ENCODE data around the gene SCP2.

Gene SCP2

DNA sequence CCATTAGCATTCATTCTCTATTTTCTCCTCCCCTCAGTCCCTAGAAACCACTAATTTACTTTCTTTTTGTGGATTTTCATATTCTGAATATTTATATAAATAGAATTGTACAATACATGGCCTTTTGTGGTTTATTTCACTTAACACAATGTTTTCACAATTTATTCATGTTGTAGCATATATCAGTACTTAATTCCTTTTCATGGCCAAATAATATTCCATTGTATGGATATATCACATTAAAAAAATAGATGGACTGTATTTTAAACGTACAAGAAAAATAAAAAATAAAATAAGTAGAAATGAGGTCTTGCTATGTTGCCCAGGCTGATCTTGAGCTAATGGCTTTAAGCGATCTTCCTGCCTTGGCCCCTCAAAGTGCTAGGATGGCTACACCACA, 25.0 kb downstream of the SCP2 start:
- no peaks in the 10 kb centered on the region for H3K9me3 ChIP-seq (ENCODE audit: insufficient read depth, low read length, severe bottlenecking)
- TF ChIP-seq, protein P1, sequence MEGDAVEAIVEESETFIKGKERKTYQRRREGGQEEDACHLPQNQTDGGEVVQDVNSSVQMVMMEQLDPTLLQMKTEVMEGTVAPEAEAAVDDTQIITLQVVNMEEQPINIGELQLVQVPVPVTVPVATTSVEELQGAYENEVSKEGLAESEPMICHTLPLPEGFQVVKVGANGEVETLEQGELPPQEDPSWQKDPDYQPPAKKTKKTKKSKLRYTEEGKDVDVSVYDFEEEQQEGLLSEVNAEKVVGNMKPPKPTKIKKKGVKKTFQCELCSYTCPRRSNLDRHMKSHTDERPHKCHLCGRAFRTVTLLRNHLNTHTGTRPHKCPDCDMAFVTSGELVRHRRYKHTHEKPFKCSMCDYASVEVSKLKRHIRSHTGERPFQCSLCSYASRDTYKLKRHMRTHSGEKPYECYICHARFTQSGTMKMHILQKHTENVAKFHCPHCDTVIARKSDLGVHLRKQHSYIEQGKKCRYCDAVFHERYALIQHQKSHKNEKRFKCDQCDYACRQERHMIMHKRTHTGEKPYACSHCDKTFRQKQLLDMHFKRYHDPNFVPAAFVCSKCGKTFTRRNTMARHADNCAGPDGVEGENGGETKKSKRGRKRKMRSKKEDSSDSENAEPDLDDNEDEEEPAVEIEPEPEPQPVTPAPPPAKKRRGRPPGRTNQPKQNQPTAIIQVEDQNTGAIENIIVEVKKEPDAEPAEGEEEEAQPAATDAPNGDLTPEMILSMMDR (IDR thresholded peaks at IDR 0.05; ENCODE audit: borderline replicate concordance, extremely low read depth, low read length, poor library complexity, severe bottlenecking) = no peak
- TF ChIP-seq EZH2 (IDR thresholded peaks at IDR 0.05; ENCODE audit: borderline replicate concordance, low read depth, low read length, severe bottlenecking) = no peak
- no peak for ATAC-seq (ENCODE audit: insufficient read depth, low read depth)
- no peaks in the 10 kb centered on the region for H3K79me2 ChIP-seq (ENCODE audit: insufficient read depth, low read length)
- H3K4me2 ChIP-seq (ENCODE audit: insufficient read depth, low read length) = no peak overlapping the region
- DNase-seq = no peak
- H3K4me1 ChIP-seq (ENCODE audit: insufficient read depth, low read length) = no peaks in the 10 kb centered on the region
- H3K27me3 ChIP-seq (ENCODE audit: insufficient read depth, low read length, poor library complexity) = no peaks in the 10 kb centered on the region
- H3K27ac ChIP-seq (ENCODE audit: low read length) = no peak overlapping the region
- no peak overlapping the region for H3K4me3 ChIP-seq (ENCODE audit: low read depth in 1 of 2, low read length in 2 of 2)
- no peaks in the 10 kb centered on the region; the same call in 1 of the 2 replicates for H3K36me3 ChIP-seq (ENCODE audit: insufficient read depth, low read length)
- no peaks in the 10 kb centered on the region for H4K20me1 ChIP-seq (ENCODE audit: insufficient read depth, low read length)
- H3K9ac ChIP-seq (ENCODE audit: low read depth, low read length) = no peak overlapping the region
- no peak overlapping the region for H2AFZ ChIP-seq (ENCODE audit: low read depth, low read length)

DNA sequence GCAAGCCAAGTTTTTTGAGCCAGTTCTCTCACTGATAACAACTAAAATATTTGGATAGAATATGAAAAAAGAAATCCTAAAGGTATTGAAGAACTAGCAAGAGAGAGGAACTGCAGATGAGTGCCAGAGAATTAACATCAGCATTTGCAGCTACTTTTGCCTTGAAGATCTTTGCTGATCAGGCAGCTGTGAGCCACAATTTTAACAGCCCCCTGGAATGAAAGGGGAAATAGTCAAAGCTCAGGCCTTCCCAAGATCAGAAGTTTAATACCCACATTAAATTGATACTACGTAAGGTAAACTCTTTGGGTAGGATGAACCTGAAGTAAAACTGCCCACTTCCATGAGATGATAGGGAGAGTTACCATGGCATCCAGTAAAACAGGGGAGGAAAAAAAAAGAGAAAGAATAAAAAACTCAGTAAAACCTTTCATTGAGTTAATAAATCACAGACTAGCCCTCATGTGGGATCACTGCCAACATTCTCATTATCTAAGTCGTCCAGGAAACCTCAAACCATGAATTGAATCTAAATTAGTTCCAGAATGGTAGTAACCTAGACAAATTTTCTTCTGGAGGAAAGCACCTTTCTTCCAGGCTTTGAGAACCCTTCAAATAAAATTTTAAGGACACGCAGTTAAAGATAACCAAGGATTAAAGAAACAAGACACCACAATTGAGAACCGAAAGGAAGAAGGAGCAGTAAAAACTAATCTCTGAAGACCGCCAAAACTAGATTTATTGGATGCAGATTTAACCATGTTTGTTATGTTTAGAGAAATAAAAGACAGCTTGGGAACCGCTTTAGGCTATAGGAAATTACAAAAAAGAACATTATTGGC, 28.3 kb downstream of the SCP2 start:
- ATAC-seq (ENCODE audit: insufficient read depth, low read depth) = no peak
- H3K79me2 ChIP-seq (ENCODE audit: insufficient read depth, low read length) = no peaks in the 10 kb centered on the region
- H3K36me3 ChIP-seq (ENCODE audit: insufficient read depth, low read length) = no peaks in the 10 kb centered on the region
- DNase-seq = no peak
- no peak overlapping the region for H3K27ac ChIP-seq (ENCODE audit: low read length)
- no peaks in the 10 kb centered on the region for H3K27me3 ChIP-seq (ENCODE audit: insufficient read depth, low read length, poor library complexity)
- no peak overlapping the region for H3K4me2 ChIP-seq (ENCODE audit: insufficient read depth, low read length)
- no peaks in the 10 kb centered on the region for H3K4me1 ChIP-seq (ENCODE audit: insufficient read depth, low read length)
- no peak overlapping the region for H3K9ac ChIP-seq (ENCODE audit: low read depth, low read length)
- H2AFZ ChIP-seq (ENCODE audit: low read depth, low read length) = no peak overlapping the region
- no peaks in the 10 kb centered on the region for H3K9me3 ChIP-seq (ENCODE audit: insufficient read depth, low read length, severe bottlenecking)
- TF ChIP-seq EZH2 (IDR thresholded peaks at IDR 0.05; ENCODE audit: borderline replicate concordance, low read depth, low read length, severe bottlenecking) = no peak
- TF ChIP-seq, protein P1 (IDR thresholded peaks at IDR 0.05; ENCODE audit: borderline replicate concordance, extremely low read depth, low read length, poor library complexity, severe bottlenecking) = no peak
- H3K4me3 ChIP-seq (ENCODE audit: low read depth in 1 of 2, low read length in 2 of 2) = no peak overlapping the region
- H4K20me1 ChIP-seq (ENCODE audit: insufficient read depth, low read length) = no peaks in the 10 kb centered on the region

DNA sequence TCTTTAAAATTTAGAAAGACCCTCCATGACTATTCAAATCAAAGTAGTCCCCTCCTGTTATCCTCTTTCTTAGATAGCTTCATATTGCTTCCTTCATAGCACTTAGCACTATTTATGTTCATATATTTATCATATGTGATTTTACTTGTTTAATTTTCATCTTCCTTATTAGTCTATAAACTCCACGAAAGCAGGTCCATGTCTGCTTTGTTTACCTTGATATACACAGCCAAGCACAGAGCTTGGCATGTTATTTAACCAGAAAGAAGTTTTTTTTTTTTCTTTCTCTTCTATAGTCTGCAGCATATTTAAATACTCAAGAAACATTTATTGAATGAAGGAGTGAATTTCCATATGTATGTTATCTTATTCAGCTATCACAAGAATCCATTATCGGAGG, 36.0 kb downstream of the SCP2 start:
- Histone ChIP-seq H3K36me3 (ENCODE audit: insufficient read depth, low read length) (no peaks in the 10 kb centered on the region), H3K79me2 (ENCODE audit: insufficient read depth, low read length) (no peaks in the 10 kb centered on the region), H4K20me1 (ENCODE audit: insufficient read depth, low read length) (no peaks in the 10 kb centered on the region), H3K9me3 (ENCODE audit: insufficient read depth, low read length, severe bottlenecking) (no peaks in the 10 kb centered on the region), H3K9ac (ENCODE audit: low read depth, low read length) (no peak overlapping the region), H3K4me3 (ENCODE audit: low read depth in 1 of 2, low read length in 2 of 2) (no peak overlapping the region), H3K27me3 (ENCODE audit: insufficient read depth, low read length, poor library complexity) (no peaks in the 10 kb centered on the region), H3K4me1 (ENCODE audit: insufficient read depth, low read length) (no peaks in the 10 kb centered on the region), H3K27ac (ENCODE audit: low read length) (no peak overlapping the region), H2AFZ (ENCODE audit: low read depth, low read length) (no peak overlapping the region), H3K4me2 (ENCODE audit: insufficient read depth, low read length) (no peak overlapping the region)
- DNase-seq = no peak
- ATAC-seq (ENCODE audit: insufficient read depth, low read depth) = no peak
- TF ChIP-seq EZH2 (IDR thresholded peaks at IDR 0.05; ENCODE audit: borderline replicate concordance, low read depth, low read length, severe bottlenecking) = no peak
- TF ChIP-seq, protein P1 (IDR thresholded peaks at IDR 0.05; ENCODE audit: borderline replicate concordance, extremely low read depth, low read length, poor library complexity, severe bottlenecking) = no peak

Measured in DND-41 (cell line).